Measurements from ENCODE around the gene NMRAL1. TPM values are rescaled to one million over a fixed set of nuclear protein-coding genes. Genes with fewer than 3 reads are reported as not detected.

The NMRAL1 gene
- 40.6 TPM for polyA plus RNA-seq (2013, experiment 1 of 2; ENCODE audit: insufficient read length)
- 39.9 TPM for polyA plus RNA-seq (2013, experiment 2 of 2; ENCODE audit: insufficient read length)

- peak; percentile 91 for DNase-seq
Measured at GRCh38 chr16:4474192-4474961, at the start of gene NMRAL1. Gene NMRAL1, minus strand, starts transcription at chr16:4474625. Its CDS starts 493 bp downstream, at chr16:4474132.

- no peak for DNase-seq
Measured at GRCh38 chr16:4523686-4524085, 49.3 kb upstream of the NMRAL1 start.

- DNase-seq = peak; percentile 62
Measured at GRCh38 chr16:4522051-4522581, 47.7 kb upstream of the NMRAL1 start.

GRCh38 chr16:4520913-4521312, 46.5 kb upstream of the NMRAL1 start:
- DNase-seq = peak; percentile 65

- DNase-seq = no peak
Measured at GRCh38 chr16:4519274-4520058, 45.0 kb upstream of the NMRAL1 start.

- DNase-seq = peak; percentile 43
Measured at GRCh38 chr16:4517812-4518680, 43.6 kb upstream of the NMRAL1 start.

GRCh38 chr16:4515611-4516233, 41.3 kb upstream of the NMRAL1 start:
- no peak for DNase-seq

GRCh38 chr16:4514606-4515005, 40.2 kb upstream of the NMRAL1 start:
- no peak for DNase-seq

- no peak for DNase-seq
Measured at GRCh38 chr16:4513881-4514280, 39.5 kb upstream of the NMRAL1 start.

- DNase-seq = no peak
Measured at GRCh38 chr16:4513086-4513860, 38.8 kb upstream of the NMRAL1 start.

GRCh38 chr16:4512473-4512872, 38.0 kb upstream of the NMRAL1 start:
- DNase-seq = no peak

GRCh38 chr16:4511441-4512082, 37.1 kb upstream of the NMRAL1 start:
- DNase-seq = peak; percentile 35

GRCh38 chr16:4510747-4511426, 36.5 kb upstream of the NMRAL1 start:
- no peak for DNase-seq

- DNase-seq = no peak
Measured at GRCh38 chr16:4510131-4510530, 35.7 kb upstream of the NMRAL1 start.

GRCh38 chr16:4509420-4509819, 35.0 kb upstream of the NMRAL1 start:
- DNase-seq = no peak

GRCh38 chr16:4508806-4509205, 34.4 kb upstream of the NMRAL1 start:
- DNase-seq = no peak

GRCh38 chr16:4507588-4508345, 33.3 kb upstream of the NMRAL1 start:
- DNase-seq = no peak

GRCh38 chr16:4506450-4506849, 32.0 kb upstream of the NMRAL1 start:
- DNase-seq = peak; percentile 80

Data from fibroblast of skin of scalp (primary cell).